SK-N-SH treated with all-trans-retinoic acid at 6 μM for 48 hours (cell line): Measurements from ENCODE around the gene PORCN.
"Not testable (repeated sequence)": the region's sequence is repeated elsewhere in the genome, so short reads cannot be mapped to it uniquely, and the experiment has no call there.

Source experiments
- ATAC-seq: fragments of 200-7000 bp; cut with Tn5 transposase; 3 replicates; pipeline ENCODE4 v1.9.1; 2020; ENCODE audit warnings: mild to moderate bottlenecking, moderate library complexity
- ARNTL ChIP-seq: fragments of 450-650 bp; formaldehyde crosslinking; IDR thresholded peaks from 2 replicates; pipeline ENCODE4 v1.5.0; 2020; ENCODE audit warnings: low read depth, mild to moderate bottlenecking, moderate library complexity, borderline replicate concordance
- BACH2 ChIP-seq: fragments of 250-450 bp; sonication (Bioruptor Pico); IDR thresholded peaks from 2 replicates; pipeline ENCODE4 v1.9.0; 2021; ENCODE audit warnings: mild to moderate bottlenecking, borderline replicate concordance
- CSDC2 ChIP-seq: fragments of 250-450 bp; sonication (Bioruptor Pico); IDR thresholded peaks from 2 replicates; pipeline ENCODE4 v1.5.0; 2020; ENCODE audit warnings: mild to moderate bottlenecking, moderate library complexity
- CSRNP3 ChIP-seq: fragments of 250-450 bp; sonication (Bioruptor Pico); IDR thresholded peaks from 2 replicates; pipeline ENCODE4 v1.5.1; 2021; ENCODE audit warnings: mild to moderate bottlenecking, moderate library complexity
- ESRRG ChIP-seq: fragments of 250-450 bp; sonication (Bioruptor Pico); IDR thresholded peaks from 2 replicates; pipeline ENCODE4 v1.6.1; 2021; ENCODE audit warnings: mild to moderate bottlenecking
- GLIS3 ChIP-seq: fragments of 250-450 bp; sonication (Bioruptor Pico); IDR thresholded peaks from 2 replicates; pipeline ENCODE4 v1.5.0; 2020; ENCODE audit warnings: mild to moderate bottlenecking, moderate library complexity
- ISL1 ChIP-seq: fragments of 250-450 bp; sonication (Bioruptor Pico); IDR thresholded peaks from 2 replicates; pipeline ENCODE4 v2.1.2; 2022; ENCODE audit warnings: mild to moderate bottlenecking, moderate library complexity
- OSR1 ChIP-seq: fragments of 250-450 bp; sonication (Bioruptor Pico); IDR thresholded peaks from 2 replicates; pipeline ENCODE4 v1.8.0; 2022; ENCODE audit warnings: moderate library complexity, mild to moderate bottlenecking, inconsistent platforms
- PATZ1 ChIP-seq: fragments of 250-450 bp; sonication (Bioruptor Pico); IDR thresholded peaks from 2 replicates; pipeline ENCODE4 v1.8.0; 2020; ENCODE audit warnings: mild to moderate bottlenecking, moderate library complexity, borderline replicate concordance
- POU6F1 ChIP-seq: fragments of 250-450 bp; sonication (Bioruptor Pico); IDR thresholded peaks from 2 replicates; pipeline ENCODE4 v1.8.0; 2021; ENCODE audit warnings: low read depth, mild to moderate bottlenecking, moderate library complexity, borderline replicate concordance
- PPARA ChIP-seq: fragments of 250-450 bp; sonication (Bioruptor Pico); IDR thresholded peaks from 2 replicates; pipeline ENCODE4 v1.5.0; 2020; ENCODE audit warnings: mild to moderate bottlenecking, borderline replicate concordance
- RARB ChIP-seq: fragments of 250-450 bp; sonication (Bioruptor Pico); IDR thresholded peaks from 2 replicates; pipeline ENCODE4 v1.8.0; 2021; ENCODE audit warnings: mild to moderate bottlenecking, moderate library complexity
- SNAI2 ChIP-seq: fragments of 250-450 bp; sonication (Bioruptor Pico); IDR thresholded peaks from 2 replicates; pipeline ENCODE4 v1.5.0; 2020; ENCODE audit warnings: mild to moderate bottlenecking, moderate library complexity
- TCF4 ChIP-seq: fragments of 250-450 bp; sonication (Bioruptor Pico); IDR thresholded peaks from 2 replicates; pipeline ENCODE4 v1.8.0; 2021; ENCODE audit warnings: mild to moderate bottlenecking, moderate library complexity, borderline replicate concordance
- TOX ChIP-seq: fragments of 250-450 bp; sonication (Bioruptor Pico); IDR thresholded peaks from 2 replicates; pipeline ENCODE4 v1.8.0; 2021; ENCODE audit warnings: mild to moderate bottlenecking, moderate library complexity, borderline replicate concordance
- ZC3H10 ChIP-seq: fragments of 250-450 bp; sonication (Bioruptor Pico); IDR thresholded peaks from 2 replicates; pipeline ENCODE4 v1.5.1; 2021; ENCODE audit warnings: mild to moderate bottlenecking, moderate library complexity
- ZFP3 ChIP-seq: fragments of 250-450 bp; sonication (Bioruptor Pico); IDR thresholded peaks from 2 replicates; pipeline ENCODE4 v1.5.0; 2020; ENCODE audit warnings: mild to moderate bottlenecking, moderate library complexity
- ZFP30 ChIP-seq: fragments of 450-650 bp; formaldehyde crosslinking; IDR thresholded peaks from 2 replicates; pipeline ENCODE4 v1.5.0; 2022; ENCODE audit warnings: mild to moderate bottlenecking, moderate library complexity
- ZNF565 ChIP-seq: fragments of 450-650 bp; formaldehyde crosslinking; conservative IDR thresholded peaks from 2 replicates; pipeline ENCODE4 v1.5.0; 2020; ENCODE audit warnings: low read depth, mild to moderate bottlenecking, moderate library complexity
- ZNF70 ChIP-seq: fragments of 450-650 bp; formaldehyde crosslinking; IDR thresholded peaks from 2 replicates; pipeline ENCODE4 v1.5.0; 2020; ENCODE audit warnings: mild to moderate bottlenecking, moderate library complexity
- ZNF8 ChIP-seq: fragments of 450-650 bp; formaldehyde crosslinking; IDR thresholded peaks from 2 replicates; pipeline ENCODE4 v1.5.0; 2020; ENCODE audit warnings: mild to moderate bottlenecking, moderate library complexity

PORCN gene

GRCh38 chrX:48540480-48540879, 31.7 kb downstream of the PORCN start (continued):
- TF ChIP-seq TOX (CRISPR knock-in tag) (no peak), BACH2 (CRISPR knock-in tag) (no peak), ZC3H10 (CRISPR knock-in tag) (no peak), RARB (CRISPR knock-in tag) (no peak), OSR1 (CRISPR knock-in tag) (no peak), SNAI2 (CRISPR knock-in tag) (no peak)

- TF ChIP-seq ZNF565 (CRISPR knock-in tag) (no peak), PATZ1 (CRISPR knock-in tag) (no peak), RARB (CRISPR knock-in tag) (no peak), ZC3H10 (CRISPR knock-in tag) (no peak), BACH2 (CRISPR knock-in tag) (no peak), PPARA (CRISPR knock-in tag) (no peak), CSDC2 (no peak), ARNTL (no peak), ESRRG (CRISPR knock-in tag) (no peak), ZFP30 (no peak), ISL1 (no peak), TOX (CRISPR knock-in tag) (no peak), GLIS3 (CRISPR knock-in tag) (no peak), ZNF70 (CRISPR knock-in tag) (no peak), CSRNP3 (CRISPR knock-in tag) (no peak), ZNF8 (CRISPR knock-in tag) (no peak)
- ATAC-seq = no peak
Measured at GRCh38 chrX:48541140-48541814, 32.5 kb downstream of the PORCN start.

GRCh38 chrX:48548871-48549270, 40.1 kb downstream of the PORCN start:
- no peak for TF ChIP-seq OSR1 (CRISPR knock-in tag)
- ATAC-seq = no peak

GRCh38 chrX:48555731-48556325, 47.0 kb downstream of the PORCN start:
- not testable (repeated sequence) for ATAC-seq

- ATAC-seq = peak; percentile 89
- TF ChIP-seq ZNF70 (CRISPR knock-in tag) = no peak
- TF ChIP-seq ZNF8 (CRISPR knock-in tag) = no peak
- TF ChIP-seq OSR1 (CRISPR knock-in tag) = no peak
- TF ChIP-seq TCF4 (CRISPR knock-in tag) = no peak
- TF ChIP-seq RARB (CRISPR knock-in tag) = no peak
- TF ChIP-seq BACH2 (CRISPR knock-in tag) = no peak
- TF ChIP-seq PPARA (CRISPR knock-in tag) = no peak
- no peak for TF ChIP-seq ESRRG (CRISPR knock-in tag)
- TF ChIP-seq POU6F1 (CRISPR knock-in tag) = no peak
Measured at GRCh38 chrX:48558271-48558670, 49.5 kb downstream of the PORCN start.

GRCh38 chrX:48559636-48560035, 50.8 kb downstream of the PORCN start:
- ATAC-seq = no peak
- TF ChIP-seq ZFP3 = no peak
- TF ChIP-seq ISL1 = no peak
- no peak for TF ChIP-seq TOX (CRISPR knock-in tag)
- TF ChIP-seq RARB (CRISPR knock-in tag) = no peak
- no peak for TF ChIP-seq ZNF565 (CRISPR knock-in tag)
- TF ChIP-seq ESRRG (CRISPR knock-in tag) = no peak
- TF ChIP-seq CSRNP3 (CRISPR knock-in tag) = no peak
- TF ChIP-seq BACH2 (CRISPR knock-in tag) = no peak
- no peak for TF ChIP-seq POU6F1 (CRISPR knock-in tag)
- TF ChIP-seq OSR1 (CRISPR knock-in tag) = no peak
- TF ChIP-seq TCF4 (CRISPR knock-in tag) = no peak
